Measurements from ENCODE around the gene SLC15A1. TPM values are rescaled to one million over a fixed set of nuclear protein-coding genes. Genes with fewer than 3 reads are reported as not detected.
"Not testable (repeated sequence)": the region's sequence is repeated elsewhere in the genome, so short reads cannot be mapped to it uniquely, and the experiment has no call there.

Gene SLC15A1
- total RNA-seq, 1 experiment from 2014 or later, result not detected

DNA sequence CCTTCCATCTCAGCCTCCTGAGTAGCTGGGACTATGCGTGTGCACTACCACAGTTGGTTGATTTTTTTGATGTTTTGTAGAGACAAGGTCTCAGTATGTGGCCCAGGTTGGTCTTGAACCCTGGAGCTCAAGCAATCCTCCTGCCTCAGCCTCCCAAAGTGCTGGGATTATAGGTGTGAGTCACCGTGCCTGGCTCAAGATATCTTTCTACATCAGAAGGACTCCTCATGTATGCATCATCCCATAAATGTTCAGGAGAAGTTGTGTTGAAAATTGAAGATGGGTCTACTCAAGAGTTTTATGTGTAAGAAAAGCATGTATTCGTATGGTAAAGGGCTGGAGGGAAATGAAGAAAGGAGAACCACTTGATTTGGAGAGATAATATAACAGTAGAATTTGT is 103.8 kb downstream of the SLC15A1 start:
- no peak for DNase-seq (ENCODE audit: low spot score)
- in situ Hi-C loops (cut with HindIII; ENCODE audit: low sequenced_read_pairs), result no loop called here

DNA sequence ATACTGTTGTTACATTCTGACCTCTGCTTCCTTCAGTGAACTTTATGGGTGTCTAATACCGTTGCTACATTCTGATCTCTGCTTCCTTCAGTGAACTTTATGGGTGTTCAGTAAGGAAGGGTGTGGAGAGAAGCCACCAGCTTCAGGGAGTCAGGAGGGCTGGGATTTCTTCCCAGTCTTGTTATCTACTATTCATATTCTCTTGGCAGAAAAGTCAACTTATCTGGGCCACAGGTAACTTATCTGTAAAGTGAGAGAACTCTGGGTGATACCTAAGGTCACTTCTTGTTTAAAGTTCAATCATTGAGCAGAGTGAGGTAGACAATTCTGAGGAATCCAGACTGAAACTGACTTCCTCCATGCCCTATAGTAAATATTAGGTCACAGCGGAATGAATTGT is 104.3 kb downstream of the SLC15A1 start:
- in situ Hi-C loops (cut with HindIII; ENCODE audit: low sequenced_read_pairs), result no loop called here
- no peak for DNase-seq (ENCODE audit: low spot score)

DNA sequence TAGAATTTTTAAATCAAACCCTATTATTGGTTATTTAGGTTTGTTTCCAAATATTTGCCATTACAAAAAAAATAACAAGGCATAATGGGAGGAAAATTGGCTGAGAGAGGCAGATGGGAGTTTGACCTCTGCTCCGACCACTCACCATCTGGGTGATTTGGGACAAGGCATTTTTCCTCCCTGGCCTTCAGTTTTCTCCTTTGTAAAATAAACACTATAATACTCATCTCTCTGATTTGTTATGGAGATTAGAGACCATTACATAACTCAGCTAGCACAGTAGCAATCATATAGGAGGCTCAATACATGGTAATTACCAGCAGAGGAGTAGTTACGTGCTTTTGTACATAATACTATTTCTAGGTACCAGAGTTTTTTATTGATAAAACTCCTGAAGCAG is 105.4 kb downstream of the SLC15A1 start:
- no peak for DNase-seq (ENCODE audit: low spot score)
- in situ Hi-C loops (cut with HindIII; ENCODE audit: low sequenced_read_pairs), result no loop called here

DNA sequence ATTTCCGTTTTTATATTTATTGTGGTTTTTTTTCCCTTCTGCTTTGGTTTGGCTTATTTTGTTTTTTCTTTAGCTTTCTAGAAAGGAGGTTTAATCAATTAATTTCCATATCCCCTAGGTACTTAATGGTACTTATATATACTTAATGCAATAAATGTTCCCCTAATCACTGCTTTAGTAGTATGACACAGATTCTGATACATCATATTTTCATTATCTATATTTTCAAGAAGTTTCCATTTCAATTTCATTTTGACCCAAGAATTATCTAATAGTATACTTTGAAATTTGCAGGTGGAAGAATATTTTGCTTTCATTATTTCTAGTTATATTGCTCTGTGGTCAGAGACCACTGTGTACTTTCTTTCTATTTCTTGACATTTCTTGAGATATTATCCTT is 109.0 kb downstream of the SLC15A1 start:
- in situ Hi-C loops (cut with HindIII; ENCODE audit: low sequenced_read_pairs), result no loop called here

DNA sequence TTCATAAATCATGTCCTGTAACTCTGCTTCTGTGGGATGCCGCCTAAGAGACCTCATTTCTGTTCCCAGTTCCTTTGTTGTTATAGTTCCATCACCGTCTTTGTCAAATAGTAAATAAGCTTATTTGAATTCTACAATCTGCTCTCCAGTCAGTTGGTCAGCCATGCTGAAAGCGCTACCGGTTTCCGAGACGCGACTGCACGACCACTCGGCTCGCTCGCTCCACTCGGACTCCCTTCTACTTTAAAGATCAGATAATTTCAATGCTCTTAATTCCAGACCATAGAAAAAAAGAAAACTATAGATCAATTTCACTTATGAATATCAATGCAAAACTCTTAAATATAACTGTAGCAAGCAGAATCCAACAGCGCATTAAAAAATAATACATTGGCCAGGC is 111.4 kb downstream of the SLC15A1 start:
- DNase-seq (ENCODE audit: low spot score), result no peak
- in situ Hi-C loops (cut with HindIII; ENCODE audit: low sequenced_read_pairs), result no loop called here

More for the DNA sequence above, 109.0 kb downstream of the SLC15A1 start:
- DNase-seq (ENCODE audit: low spot score), result no peak

DNA sequence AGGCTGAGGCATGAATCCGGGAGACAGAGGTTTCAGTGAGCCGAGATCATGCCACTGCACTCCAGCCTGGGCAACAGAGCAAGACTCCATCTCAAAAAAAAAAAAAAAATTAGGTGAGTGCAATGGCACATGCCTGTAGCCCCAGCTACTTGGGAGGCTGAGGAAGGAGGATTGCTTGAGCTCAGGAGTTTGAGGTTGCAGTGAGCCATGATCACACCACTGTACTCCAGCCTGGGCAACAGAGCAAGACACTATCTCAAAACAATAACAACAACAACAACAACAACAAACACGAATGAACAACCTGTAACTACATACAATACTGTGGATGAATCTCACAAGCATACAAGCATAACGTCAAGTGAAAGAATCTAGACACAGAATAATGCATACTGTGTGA is 112.7 kb downstream of the SLC15A1 start:
- DNase-seq (ENCODE audit: low spot score); in situ Hi-C loops (cut with HindIII; ENCODE audit: low sequenced_read_pairs): not testable (repeated sequence)

DNA sequence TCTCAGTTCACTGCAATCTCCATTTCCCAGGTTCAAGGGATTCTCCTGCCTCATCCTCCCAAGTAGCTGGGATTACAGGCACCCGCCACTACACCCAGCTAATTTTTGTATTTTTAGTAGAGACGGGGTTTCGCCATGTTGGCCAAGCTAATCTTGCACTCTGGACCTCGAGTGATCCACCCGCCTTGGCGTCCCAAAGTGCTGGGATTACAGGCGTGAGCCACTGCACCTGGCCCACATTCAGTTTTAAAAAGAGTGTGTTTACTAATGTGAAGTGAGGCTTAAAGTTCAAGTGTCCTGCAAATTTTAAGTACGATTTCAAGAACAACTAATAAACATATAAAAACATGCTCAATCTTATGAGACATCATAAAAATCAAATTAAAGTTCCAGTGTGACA is 114.1 kb downstream of the SLC15A1 start:
- DNase-seq (ENCODE audit: low spot score); in situ Hi-C loops (cut with HindIII; ENCODE audit: low sequenced_read_pairs): not testable (repeated sequence)

Other genes with a start within 250 kb of the SLC15A1 start
- 59.4 and 96.3 TPM in 2 replicates for gene STK24, start 175.6 kb downstream of the SLC15A1 start, total RNA-seq (2014; rRNA removed; shearing (Covaris generic))
- gene DOCK9, start 225.4 kb upstream of the SLC15A1 start, total RNA-seq (2014; rRNA removed; shearing (Covaris generic)), result 0.18 and 0.51 TPM in 2 replicates

Data from G401 (cell line).